Keratinocyte (primary cell): ENCODE measurements around the gene CGNL1. TPM values are rescaled to one million over a fixed set of nuclear protein-coding genes. Genes with fewer than 3 reads are reported as not detected.

ENCODE experiments used
- DNase-seq: peaks from one replicate; pipeline ENCODE4 v3.0.0-alpha.2; 2011; ENCODE audit warnings: low read depth, missing footprints, low spot score
- FAIRE-seq: peaks from 2 replicates; lab custom pipeline; 2011; peaks lifted over from hg19 to GRCh38; lab: Jason Lieb, UNC
- H2AFZ ChIP-seq: 2 replicates; pipeline ENCODE4 v1.6.0; 2012; ENCODE audit warnings: low read length, control low read depth, inconsistent platforms; ENCODE audit not compliant: control insufficient read depth
- H3K27ac ChIP-seq: 2 replicates; pipeline ENCODE4 v1.5.1; 2011; ENCODE audit warnings: low read length; ENCODE audit not compliant: control insufficient read depth, insufficient read depth
- H3K27me3 ChIP-seq: 3 replicates; pipeline ENCODE4 v1.6.0; 2011; ENCODE audit warnings: low read length; ENCODE audit not compliant: control insufficient read depth, insufficient read depth; ENCODE audit errors: extremely low read depth
- H3K36me3 ChIP-seq, 2 experiments: 2 replicates in 1 of 2; 3 replicates in 1 of 2; pipeline ENCODE4 v1.5.1; 2011; ENCODE audit warnings: low read length in 2 of 2, mild to moderate bottlenecking in 1 of 2; ENCODE audit not compliant: control insufficient read depth in 2 of 2, insufficient read depth in 2 of 2; ENCODE audit errors: extremely low read depth in 1 of 2
- H3K4me1 ChIP-seq: 3 replicates; pipeline ENCODE4 v1.5.1; 2011; ENCODE audit warnings: low read length; ENCODE audit not compliant: control insufficient read depth, insufficient read depth; ENCODE audit errors: extremely low read depth
- H3K4me2 ChIP-seq: 3 replicates; pipeline ENCODE4 v1.6.0; 2011; ENCODE audit warnings: low read depth, low read length; ENCODE audit not compliant: control insufficient read depth, insufficient read depth; ENCODE audit errors: extremely low read depth
- H3K4me3 ChIP-seq, 3 experiments: fragments of 200-600 bp in 1 of 3; sonication (generic) in 1 of 3; 2 replicates in 2 of 3; 3 replicates in 1 of 3; pipeline ENCODE4 v1.5.1; 2011 to 2016; ENCODE audit warnings: low read length in 3 of 3, mild to moderate bottlenecking in 3 of 3, control low read depth in 2 of 3, inconsistent platforms in 1 of 3, low read depth in 1 of 3, mixed read lengths in 1 of 3, mixed run types in 1 of 3, moderate library complexity in 1 of 3; ENCODE audit not compliant: control insufficient read depth in 2 of 3, insufficient read depth in 2 of 3; ENCODE audit errors: extremely low read depth in 1 of 3
- H3K79me2 ChIP-seq: 2 replicates; pipeline ENCODE4 v1.6.0; 2012; ENCODE audit warnings: low read length; ENCODE audit not compliant: control insufficient read depth, insufficient read depth
- H3K9ac ChIP-seq: 3 replicates; pipeline ENCODE4 v1.6.0; 2011; ENCODE audit warnings: low read length; ENCODE audit not compliant: control insufficient read depth, insufficient read depth; ENCODE audit errors: extremely low read depth
- H3K9me1 ChIP-seq: 3 replicates; pipeline ENCODE4 v1.6.0; 2011; ENCODE audit warnings: low read length; ENCODE audit not compliant: control insufficient read depth, insufficient read depth; ENCODE audit errors: extremely low read depth
- H3K9me3 ChIP-seq: 2 replicates; pipeline ENCODE4 v1.5.1; 2012; ENCODE audit warnings: low read depth, low read length; ENCODE audit not compliant: control insufficient read depth
- H4K20me1 ChIP-seq: 3 replicates; pipeline ENCODE4 v1.6.0; 2011; ENCODE audit warnings: low read length; ENCODE audit not compliant: control insufficient read depth, insufficient read depth; ENCODE audit errors: extremely low read depth
- CTCF ChIP-seq, 3 experiments: IDR thresholded peaks in 1 of 3; conservative IDR thresholded peaks in 1 of 3; optimal IDR thresholded peaks in 1 of 3; 2 replicates in 2 of 3; 3 replicates in 1 of 3; pipeline versions ENCODE3 to v1.5.1; 2011; ENCODE audit warnings: low read length in 3 of 3, mild to moderate bottlenecking in 3 of 3, moderate library complexity in 2 of 3, control low read depth in 1 of 3, inconsistent platforms in 1 of 3; ENCODE audit not compliant: insufficient read depth in 2 of 3; ENCODE audit errors: extremely low read depth in 1 of 3
- EZH2 ChIP-seq: IDR thresholded peaks from one replicate; pipeline ENCODE4 v1.6.1; 2012; ENCODE audit warnings: inconsistent platforms, mild to moderate bottlenecking, low read length, moderate library complexity
- dilution Hi-C: fragments of 300-500 bp; cut with MboI; formaldehyde crosslinking; loops from one replicate; pipeline ENCODE4 v1.7.0; 2020; ENCODE audit warnings: low sequenced_read_pairs; ENCODE audit not compliant: extremely low pct_ligation_motif_present
- polyA plus RNA-seq, 5 experiments: library from polyadenylated mRNA; depleted of rRNA in 3 of 5; stranded (reverse) in 3 of 5; stranded (forward) in 1 of 5; unstranded in 1 of 5; fragments of >200 nt; gene quantifications; 1 replicate in 1 of 5; 2 replicates in 3 of 5; 3 replicates in 1 of 5; pipeline versions ENCODE4 v1.2.1 to v1.2.3, GENCODE V29; 2011 to 2012; ENCODE audit warnings: missing spikeins in 2 of 5, low read depth in 1 of 5, low replicate concordance in 1 of 5

CGNL1 gene
- polyA plus RNA-seq, 1 donor (not counting 4 experiments of a cell fraction or from before 2014, with no cell fraction given): 0.05 TPM

- dilution Hi-C loops: loop anchor here (25.0 kb wide), 1 partner anchor 210 kb away; no protein-coding TSS in a partner anchor
- no peaks in the 10 kb centered on the region for H3K79me2 ChIP-seq
These were observed 171.0 kb downstream of the CGNL1 start for GRCh38 chr15:57547243-57547755.

GRCh38 chr15:57548351-57548750 is 172.0 kb downstream of the CGNL1 start:
- dilution Hi-C loops: loop anchor here (25.0 kb wide), 1 partner anchor 211 kb away; no protein-coding TSS in a partner anchor
- FAIRE-seq (no peak), DNase-seq (no peak)
- Histone ChIP-seq H2AFZ (no peak overlapping the region), H3K79me2 (no peaks in the 10 kb centered on the region), H3K4me3 (no peak overlapping the region), H3K27ac (no peak overlapping the region), H3K4me1 (peaks cover 29% of the 10 kb centered on the region), H3K9ac (no peak overlapping the region), H3K4me2 (no peak overlapping the region), H3K9me1 (no peaks in the 10 kb centered on the region), H4K20me1 (no peaks in the 10 kb centered on the region), H3K36me3 (no peaks in the 10 kb centered on the region), H3K27me3 (peaks cover 2% of the 10 kb centered on the region), H3K9me3 (no peaks in the 10 kb centered on the region)
- TF ChIP-seq EZH2 (no peak), CTCF (optimal IDR thresholded peaks at IDR 0.05 in 1 of 3, IDR thresholded peaks at IDR 0.05 in 1 of 3, conservative IDR thresholded peaks at IDR 0.05 in 1 of 3; ENCODE audit: extremely low read depth in 1 of 3, insufficient read depth in 2 of 3, low read length in 3 of 3) (no peak)

More at GRCh38 chr15:57547243-57547755, 171.0 kb downstream of the CGNL1 start:
- TF ChIP-seq EZH2 (no peak), CTCF (optimal IDR thresholded peaks at IDR 0.05 in 1 of 3, IDR thresholded peaks at IDR 0.05 in 1 of 3, conservative IDR thresholded peaks at IDR 0.05 in 1 of 3; ENCODE audit: extremely low read depth in 1 of 3, insufficient read depth in 2 of 3, low read length in 3 of 3) (no peak)
- no peak for FAIRE-seq
- no peaks in the 10 kb centered on the region for H4K20me1 ChIP-seq
- H3K9me3 ChIP-seq: no peaks in the 10 kb centered on the region
- H3K27ac ChIP-seq: no peak overlapping the region
- DNase-seq: no peak
- H2AFZ ChIP-seq: no peak overlapping the region
- no peak overlapping the region for H3K4me3 ChIP-seq
- peaks cover 2% of the 10 kb centered on the region for H3K27me3 ChIP-seq
- no peak overlapping the region for H3K9ac ChIP-seq
- no peaks in the 10 kb centered on the region for H3K9me1 ChIP-seq
- H3K36me3 ChIP-seq: no peaks in the 10 kb centered on the region
- H3K4me1 ChIP-seq: peaks cover 22% of the 10 kb centered on the region
- H3K4me2 ChIP-seq: no peak overlapping the region
